Measurements from ENCODE around the gene FASTK. TPM values are rescaled to one million over a fixed set of nuclear protein-coding genes. Genes with fewer than 3 reads are reported as not detected.

FASTK gene
- total and polyA plus RNA-seq, 2 donors (not counting 3 experiments of a cell fraction or from before 2014, with no cell fraction given): 73.3 to 113 TPM

GRCh38 chr7:151100921-151101320 is 20.3 kb upstream of the FASTK start:
- Histone ChIP-seq H3K79me2 (ENCODE audit: control insufficient read depth, insufficient read depth, low read length) (peaks cover 85% of the 10 kb centered on the region), H3K27me3 (ENCODE audit: control insufficient read depth in 2 of 2, insufficient read depth in 2 of 2, low read length in 2 of 2) (no peaks in the 10 kb centered on the region), H3K4me1 (ENCODE audit: control insufficient read depth, extremely low read depth, insufficient read depth, low read length) (peaks cover 17% of the 10 kb centered on the region), H3K9me1 (replicated peaks; ENCODE audit: control insufficient read depth, extremely low read depth, insufficient read depth, low read length) (no peaks in the 10 kb centered on the region), H3K9me3 (replicated peaks; ENCODE audit: control insufficient read depth, insufficient read depth, low read length) (no peaks in the 10 kb centered on the region), H3K9ac (replicated peaks; ENCODE audit: extremely low read depth, insufficient read depth, low read length) (no peak overlapping the region), H3K27ac (ENCODE audit: insufficient read depth, low read depth, low read length) (no peak overlapping the region), H2AFZ (ENCODE audit: low read depth, low read length) (no peak overlapping the region), H4K20me1 (replicated peaks; ENCODE audit: control insufficient read depth, extremely low read depth, insufficient read depth, low read length) (no peaks in the 10 kb centered on the region), H3K4me2 (ENCODE audit: insufficient read depth, low read length) (no peak overlapping the region), H3K4me3 (replicated peaks in 1 of 3; ENCODE audit: insufficient read depth in 1 of 3, low read depth in 1 of 3, low read length in 3 of 3) (no peak overlapping the region), H3K36me3 (ENCODE audit: control insufficient read depth in 2 of 2, extremely low read depth in 1 of 2, insufficient read depth in 2 of 2, low read length in 2 of 2) (peaks cover 0 to 2% of the 10 kb centered on the region in 2 experiments)
- DNase-seq (ENCODE audit: low read depth, low spot score) (no peak), FAIRE-seq (no peak)
- dilution Hi-C loops (cut with MboI; ENCODE audit: extremely low pct_ligation_motif_present, low sequenced_read_pairs) (no loop called here), intact Hi-C loops (cut with micrococcal nuclease) (no loop called here)
- BruUV-seq (replicated peaks): no TSS peak
- ChIA-PET CTCF (interaction anchor here (1.4 kb wide), 1 partner anchor 10 kb away, joined by 3 read pairs; no protein-coding TSS in a partner anchor), POLR2A (no interaction called here)
- TF ChIP-seq MAX (IDR thresholded peaks at IDR 0.05; ENCODE audit: insufficient read depth, insufficient read length) (no peak), EZH2 (IDR thresholded peaks at IDR 0.05; ENCODE audit: borderline replicate concordance, low read depth, low read length, severe bottlenecking) (no peak), CTCF (IDR thresholded peaks at IDR 0.05; ENCODE audit: extremely low read depth in 1 of 2, insufficient read depth in 1 of 2, low read depth in 1 of 2, low read length in 2 of 2) (no peak), GATA2 (IDR thresholded peaks at IDR 0.05; ENCODE audit: insufficient read depth, insufficient read length, low read depth, low read length) (no peak), POLR2A (IDR thresholded peaks at IDR 0.05; ENCODE audit: low read depth, low read length) (no peak), JUN (IDR thresholded peaks at IDR 0.05; ENCODE audit: borderline replicate concordance, insufficient read depth, insufficient read length, low read depth) (no peak), FOS (IDR thresholded peaks at IDR 0.05; ENCODE audit: borderline replicate concordance, insufficient read depth, low read length) (no peak), MYC (IDR thresholded peaks at IDR 0.05; ENCODE audit: low read depth, low read length) (no peak), POLR2AphosphoS5 (IDR thresholded peaks at IDR 0.05; ENCODE audit: insufficient read depth, low read depth, low read length) (no peak)
